HK-2 (cell line): ENCODE results near the gene CNOT1.
"Not testable (repeated sequence)": the region's sequence is repeated elsewhere in the genome, so short reads cannot be mapped to it uniquely, and the experiment has no call there.

Source experiments
- DNase-seq: peaks from one replicate; pipeline ENCODE4 v3.0.0-alpha.2; 2018; ENCODE audit not compliant: unreplicated experiment

CNOT1 gene

GRCh38 chr16:58638148-58639036, 8.8 kb upstream of the CNOT1 start:
- peak; percentile 74 for DNase-seq

- not testable (repeated sequence) for DNase-seq
These were observed 7.4 kb upstream of the CNOT1 start for GRCh38 chr16:58637021-58637420.

GRCh38 chr16:58636466-58636865, 6.8 kb upstream of the CNOT1 start:
- no peak for DNase-seq

DNA sequence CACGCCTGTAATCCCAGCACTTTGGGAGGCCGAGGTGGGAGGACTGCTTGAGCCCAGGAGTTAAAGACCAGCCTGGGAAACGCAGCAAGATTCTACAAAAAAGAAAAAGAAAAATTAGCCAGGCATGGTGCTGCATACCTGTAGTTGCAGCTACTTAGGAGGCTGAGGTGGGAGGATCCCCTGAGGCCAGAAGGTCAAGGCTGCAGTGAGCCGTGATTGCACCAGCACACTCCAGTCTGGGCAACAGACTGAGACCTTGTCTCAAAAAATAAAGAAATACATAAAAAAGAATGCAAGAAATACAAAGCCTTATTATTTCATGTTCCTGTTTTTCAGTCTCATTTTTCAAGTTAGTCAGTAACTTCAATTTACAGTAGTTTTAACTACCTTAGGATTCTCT, 5.9 kb upstream of the CNOT1 start:
- DNase-seq = no peak

- no peak for DNase-seq
These were observed 4.7 kb upstream of the CNOT1 start for GRCh38 chr16:58634265-58634802.

DNA sequence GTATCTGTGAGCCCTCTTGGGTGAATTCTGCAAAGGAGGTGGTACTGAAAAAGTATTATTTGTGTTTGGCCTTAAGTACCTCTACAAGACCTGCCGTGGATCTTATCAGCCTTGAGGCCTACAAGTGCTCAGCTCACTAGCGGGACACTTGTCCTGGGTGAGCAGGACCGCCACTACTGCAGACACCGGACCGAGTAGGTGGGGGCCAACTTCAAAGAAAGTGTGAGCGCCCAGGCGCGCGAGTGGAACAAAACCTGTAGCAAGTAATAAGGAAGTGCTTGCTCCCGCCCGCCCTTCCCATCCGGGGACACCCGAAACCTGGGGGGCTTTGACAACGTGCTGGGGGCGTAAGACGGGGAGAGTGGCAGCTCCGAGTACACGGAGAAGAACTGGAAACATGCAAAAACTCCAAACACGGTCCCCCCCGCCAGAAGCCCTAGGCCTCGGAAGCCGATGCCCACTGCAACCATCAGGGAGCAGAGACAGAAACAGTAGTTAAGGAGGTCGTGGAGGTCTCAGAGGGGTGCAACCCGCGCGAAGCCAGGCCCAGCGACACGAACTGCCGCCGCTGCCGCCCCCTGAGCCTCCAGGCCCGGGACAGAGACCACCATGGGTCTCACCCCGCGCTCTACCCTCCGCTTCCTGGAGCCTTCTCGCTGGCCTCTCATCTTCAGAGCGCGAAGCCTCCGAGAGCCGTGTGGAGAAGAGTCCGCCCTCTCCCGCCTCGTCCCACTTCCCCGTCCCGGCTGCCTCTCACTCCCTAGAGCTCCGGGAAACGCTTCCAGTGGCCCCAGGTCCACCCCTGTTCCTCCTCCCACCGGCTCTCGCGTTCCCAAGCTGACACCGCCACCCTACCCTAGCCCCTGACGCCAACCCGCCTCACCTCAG, 537 bp downstream of the CNOT1 start:
- peak; percentile 53 for DNase-seq

DNA sequence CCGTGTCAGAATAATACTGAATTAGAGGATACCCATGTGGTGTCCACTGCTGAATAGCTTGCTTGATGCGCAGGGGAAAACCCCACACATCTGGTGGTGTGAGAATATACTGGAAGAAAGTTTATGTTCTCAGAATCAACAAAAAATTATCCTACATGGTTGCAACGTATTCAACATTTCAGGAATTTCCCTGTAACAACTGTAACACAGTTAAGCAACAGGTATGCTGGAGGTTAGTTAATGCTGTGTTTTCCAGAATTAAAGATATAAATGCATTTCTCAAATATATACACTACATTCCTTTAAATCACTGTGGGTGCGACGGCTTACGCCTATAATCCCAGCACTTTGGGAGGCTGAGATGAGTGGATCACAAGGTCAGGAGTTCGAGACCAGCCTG, 5.4 kb downstream of the CNOT1 start:
- no peak for DNase-seq

DNA sequence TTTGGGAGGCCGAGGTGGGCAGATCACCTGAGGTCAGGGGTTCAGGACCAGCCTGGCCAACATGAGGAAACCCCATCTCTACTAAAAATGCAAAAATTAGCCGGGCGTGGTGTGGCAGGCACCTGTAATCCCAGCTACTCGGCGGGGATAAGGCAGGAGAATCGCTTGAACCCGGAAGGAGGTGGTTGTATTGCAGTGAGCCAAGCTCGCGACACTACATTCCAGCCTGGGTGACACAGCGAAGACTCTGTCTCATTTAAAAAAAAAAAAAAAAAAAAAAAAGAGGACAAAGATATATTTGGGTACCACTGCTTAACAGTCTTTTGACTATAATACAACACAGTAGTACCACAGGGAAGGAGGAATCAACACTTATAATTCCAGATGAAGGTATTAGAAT, 9.2 kb downstream of the CNOT1 start:
- DNase-seq = no peak

- no peak for DNase-seq
These were observed 14.3 kb downstream of the CNOT1 start for GRCh38 chr16:58615280-58615679.

- no peak for DNase-seq
These were observed 14.8 kb downstream of the CNOT1 start for GRCh38 chr16:58614860-58615259.

- DNase-seq = no peak
These were observed 15.4 kb downstream of the CNOT1 start for GRCh38 chr16:58614212-58614611.

DNA sequence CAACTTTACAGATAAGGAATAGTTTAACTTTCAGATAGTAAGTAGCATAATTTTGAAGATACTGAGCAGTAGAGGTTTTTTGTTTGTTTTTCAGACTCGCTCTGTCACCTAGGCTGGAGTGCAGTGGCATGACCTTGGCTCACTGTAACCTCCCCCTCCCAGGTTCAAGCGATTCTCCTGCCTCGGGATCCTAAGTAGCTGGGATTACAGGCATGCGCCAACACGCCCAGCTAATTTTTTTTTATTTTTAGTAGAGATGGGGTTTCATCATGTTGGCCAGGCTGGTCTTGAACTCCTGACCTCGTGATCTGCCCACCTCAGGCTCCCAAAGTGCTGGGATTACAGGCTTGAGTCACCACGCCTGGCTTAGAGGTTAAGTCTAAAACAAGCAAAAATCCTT, 16.7 kb downstream of the CNOT1 start:
- DNase-seq = not testable (repeated sequence)

DNA sequence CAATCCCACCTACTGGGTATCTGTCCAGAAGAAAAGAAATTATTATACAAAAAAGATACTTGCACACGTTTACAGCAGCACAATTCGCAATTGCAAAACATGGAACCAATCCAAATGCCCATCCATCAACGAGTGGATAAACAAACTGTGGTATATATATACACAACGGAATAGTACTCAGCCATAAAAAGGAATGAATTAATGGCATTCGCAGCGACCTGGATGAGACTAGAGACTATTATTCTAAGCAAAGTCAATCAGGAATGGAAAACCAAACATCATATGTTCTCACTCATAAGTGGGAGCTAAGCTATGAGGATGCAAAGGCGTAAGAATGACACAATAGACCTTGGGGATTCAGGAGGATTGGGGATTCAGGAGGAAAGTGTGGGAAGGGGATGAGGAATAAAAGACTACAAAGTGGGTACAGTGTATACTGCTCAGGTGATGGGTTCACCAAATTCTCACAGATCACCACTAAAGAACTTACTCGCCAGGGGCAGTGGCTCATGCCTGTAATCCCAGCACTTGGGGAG, 21.0 kb downstream of the CNOT1 start:
- DNase-seq = no peak

- DNase-seq = no peak
These were observed 24.1 kb downstream of the CNOT1 start for GRCh38 chr16:58605562-58605961.

- no peak for DNase-seq
These were observed 38.5 kb downstream of the CNOT1 start for GRCh38 chr16:58591083-58591482.

- no peak for DNase-seq
These were observed 40.2 kb downstream of the CNOT1 start for GRCh38 chr16:58589326-58589905.

DNA sequence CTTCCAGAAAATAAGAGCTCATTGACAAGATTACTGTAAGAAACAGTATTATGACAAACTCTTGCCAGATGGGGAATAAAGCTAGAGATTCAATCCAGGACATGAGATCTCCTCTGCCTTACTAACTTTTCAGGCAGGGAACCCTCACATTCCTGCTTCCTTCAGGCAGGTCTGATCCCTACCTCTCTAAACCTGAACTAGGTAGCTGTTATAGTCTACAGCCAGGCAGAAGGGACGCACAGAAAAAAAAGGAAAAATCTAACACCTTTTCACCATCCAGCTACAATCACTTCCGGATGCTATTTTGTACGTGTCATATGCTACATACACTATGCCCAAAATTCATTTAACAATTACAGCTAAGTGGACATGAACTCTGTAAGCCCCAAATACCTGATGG, 41.2 kb downstream of the CNOT1 start:
- DNase-seq = no peak

- no peak for DNase-seq
These were observed 43.1 kb downstream of the CNOT1 start for GRCh38 chr16:58586340-58587030.

DNA sequence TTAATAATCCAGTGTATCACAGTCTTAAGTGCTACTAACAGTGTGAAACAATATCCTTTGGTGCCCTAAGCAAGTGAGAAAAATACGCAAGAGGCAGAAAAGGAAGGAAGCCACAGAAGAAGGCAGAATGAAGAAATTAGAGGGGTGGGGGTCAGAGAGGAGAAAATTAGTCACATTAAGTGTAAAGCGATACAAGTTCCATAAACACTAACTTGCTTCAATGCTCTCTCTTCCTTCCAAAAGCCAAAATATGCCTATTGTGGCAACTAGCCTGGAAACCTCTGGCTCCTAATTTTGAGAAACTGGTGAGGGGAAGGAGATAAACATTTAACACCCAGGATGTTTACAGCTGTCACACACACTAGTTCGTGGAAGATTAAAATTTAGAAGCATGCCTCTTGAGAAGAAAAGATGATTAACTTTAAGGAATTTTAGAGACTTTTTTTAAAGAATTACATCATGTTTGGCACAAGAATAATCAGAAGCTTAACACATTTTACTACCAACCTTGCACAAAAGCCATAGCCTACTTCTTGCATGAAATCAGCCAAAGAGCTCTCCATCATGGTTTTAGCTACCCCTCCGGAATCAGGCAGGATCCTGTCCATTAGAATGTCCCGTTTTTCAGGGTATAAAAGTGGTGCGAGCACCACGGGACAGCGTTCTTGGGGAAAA, 44.7 kb downstream of the CNOT1 start:
- no peak for DNase-seq

DNA sequence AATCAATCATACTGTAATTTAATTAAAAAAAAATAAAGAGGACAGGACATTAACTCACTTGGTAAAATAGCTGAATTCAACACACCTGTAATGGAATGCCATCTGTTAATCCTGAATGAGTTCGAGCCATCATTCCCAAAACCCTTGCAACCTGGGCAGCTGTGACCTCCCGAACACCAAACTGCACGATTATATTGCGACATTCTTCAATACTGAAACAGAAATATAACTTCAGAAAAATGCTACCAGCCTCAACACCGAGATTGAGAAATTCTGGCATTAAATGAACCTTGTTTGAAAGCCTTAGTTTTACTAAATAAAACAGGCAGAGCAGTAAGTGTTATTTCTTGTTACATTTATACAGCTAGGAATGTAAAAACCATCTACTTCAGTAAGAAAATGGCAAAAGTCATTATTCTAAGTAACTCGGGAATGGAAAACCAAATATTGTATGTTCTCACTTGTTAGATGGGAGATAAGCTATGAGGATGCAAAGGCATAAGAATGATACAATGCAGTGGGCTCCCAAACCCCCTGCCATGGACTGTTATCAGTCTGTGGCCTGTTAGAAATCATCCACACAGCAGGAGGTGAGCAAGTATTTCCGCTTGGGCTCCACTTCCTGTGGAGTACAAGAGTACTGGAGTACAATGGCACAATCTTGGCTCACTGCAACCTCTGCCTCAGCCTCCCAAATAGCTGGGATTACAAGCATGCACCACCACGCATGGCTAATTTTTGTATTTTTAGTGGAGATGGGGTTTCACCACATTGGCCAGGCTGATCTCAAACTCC, 46.5 kb downstream of the CNOT1 start:
- DNase-seq = no peak
